A673 (cell line): ENCODE measurements around the gene CMTM6. TPM values are rescaled to one million over a fixed set of nuclear protein-coding genes. Genes with fewer than 3 reads are reported as not detected.

Source experiments
- BruUV-seq: library from RNA; stranded (reverse); fragments of 400-500 nt; replicated peaks from 2 replicates; lab custom pipeline; 2021; lab: Mats Ljungman, UMichigan
- CTCF ChIA-PET: fragments of 300-600 bp; sonication (Branson Sonifier 250); formaldehyde crosslinking; loops from one replicate; lab custom pipeline; 2022; ENCODE audit warnings: antibody characterized with exemption; lab: Charles Lee
- POLR2A ChIA-PET: fragments of 300-600 bp; sonication (Branson Sonifier 250); formaldehyde crosslinking; loops from one replicate; lab custom pipeline; 2022; ENCODE audit warnings: antibody characterized with exemption; ENCODE audit not compliant: low non-redundant PET; lab: Charles Lee
- DNase-seq: peaks from one replicate; pipeline ENCODE4 v3.0.0-alpha.2; 2015; ENCODE audit warnings: low spot score
- H3K27ac ChIP-seq: fragments of 200-600 bp; sonication (generic); 2 replicates; pipeline ENCODE4 v1.5.1; 2016; ENCODE audit warnings: mixed run types, low read depth, mild to moderate bottlenecking, mixed read lengths, antibody characterized with exemption, low read length; ENCODE audit not compliant: poor library complexity, severe bottlenecking
- H3K27me3 ChIP-seq: fragments of 200-600 bp; sonication (generic); replicated peaks from 2 replicates; pipeline ENCODE4 v1.6.1; 2017; ENCODE audit warnings: mixed run types, low read depth, mild to moderate bottlenecking, mixed read lengths, antibody characterized with exemption, low read length; ENCODE audit not compliant: insufficient read depth, poor library complexity
- H3K36me3 ChIP-seq: fragments of 200-600 bp; sonication (generic); 2 replicates; pipeline ENCODE4 v1.6.1; 2016; ENCODE audit warnings: mixed run types, mild to moderate bottlenecking, mixed read lengths, antibody characterized with exemption, low read length; ENCODE audit not compliant: insufficient read depth, poor library complexity, severe bottlenecking
- H3K4me1 ChIP-seq: fragments of 200-600 bp; sonication (generic); 2 replicates; pipeline ENCODE4 v1.6.1; 2017; ENCODE audit warnings: mixed run types, mild to moderate bottlenecking, mixed read lengths, antibody characterized with exemption, low read length; ENCODE audit not compliant: insufficient read depth, poor library complexity, severe bottlenecking
- H3K4me3 ChIP-seq: fragments of 200-600 bp; sonication (generic); 2 replicates; pipeline ENCODE4 v1.5.1; 2016; ENCODE audit warnings: low read depth, mixed run types, mild to moderate bottlenecking, mixed read lengths, low read length; ENCODE audit not compliant: poor library complexity, severe bottlenecking
- H3K9me3 ChIP-seq: fragments of 200-600 bp; sonication (generic); 2 replicates; pipeline ENCODE4 v1.6.1; 2016; ENCODE audit warnings: mixed run types, low read depth, mild to moderate bottlenecking, mixed read lengths, antibody characterized with exemption, low read length; ENCODE audit not compliant: poor library complexity, severe bottlenecking
- EZH2 ChIP-seq: fragments of 200-600 bp; sonication (generic); IDR thresholded peaks from 2 replicates; pipeline ENCODE4 v1.6.1; 2017; ENCODE audit warnings: borderline replicate concordance, low read depth, mild to moderate bottlenecking, mixed read lengths, antibody characterized with exemption, low read length; ENCODE audit not compliant: poor library complexity, severe bottlenecking
- intact Hi-C: fragments of 100-400 bp; cut with micrococcal nuclease; formaldehyde crosslinking; loops from one replicate; pipeline ENCODE4 v1.10.0; 2022; ENCODE audit not compliant: unreplicated experiment
- total RNA-seq: library from RNA; stranded (reverse); gene quantifications from 2 replicates; pipeline ENCODE4 v1.2.3, GENCODE V29; 2021
- TF ChIP-seq, protein P1 (sequence below): fragments of 300-800, 200-600 bp; sonication (generic); conservative IDR thresholded peaks from 2 replicates; pipeline ENCODE4 v1.5.1; 2017; ENCODE audit warnings: low read depth, mild to moderate bottlenecking, antibody characterized with exemption, low read length, moderate library complexity, mixed read lengths

Gene CMTM6
- total RNA-seq, 1 experiment from 2014 or later = 32.3 TPM

GRCh38 chr3:32500880-32501782, 1.5 kb downstream of the CMTM6 start:
- peak overlapping the region; percentile 76 for H3K4me3 ChIP-seq
- CTCF ChIA-PET = no interaction called here
- H3K9me3 ChIP-seq = no peaks in the 10 kb centered on the region
- H3K27me3 ChIP-seq = no peaks in the 10 kb centered on the region
- H3K36me3 ChIP-seq = no peaks in the 10 kb centered on the region
- TSS peak; percentile 63 for BruUV-seq
- no peak overlapping the region for H3K27ac ChIP-seq
- intact Hi-C loops = loop anchor here (5.0 kb wide), 1 partner anchor 166 kb away; no protein-coding TSS in a partner anchor
- POLR2A ChIA-PET = no interaction called here
- H3K4me1 ChIP-seq = peaks cover 10% of the 10 kb centered on the region
- TF ChIP-seq EZH2 = no peak
- TF ChIP-seq, protein P1, sequence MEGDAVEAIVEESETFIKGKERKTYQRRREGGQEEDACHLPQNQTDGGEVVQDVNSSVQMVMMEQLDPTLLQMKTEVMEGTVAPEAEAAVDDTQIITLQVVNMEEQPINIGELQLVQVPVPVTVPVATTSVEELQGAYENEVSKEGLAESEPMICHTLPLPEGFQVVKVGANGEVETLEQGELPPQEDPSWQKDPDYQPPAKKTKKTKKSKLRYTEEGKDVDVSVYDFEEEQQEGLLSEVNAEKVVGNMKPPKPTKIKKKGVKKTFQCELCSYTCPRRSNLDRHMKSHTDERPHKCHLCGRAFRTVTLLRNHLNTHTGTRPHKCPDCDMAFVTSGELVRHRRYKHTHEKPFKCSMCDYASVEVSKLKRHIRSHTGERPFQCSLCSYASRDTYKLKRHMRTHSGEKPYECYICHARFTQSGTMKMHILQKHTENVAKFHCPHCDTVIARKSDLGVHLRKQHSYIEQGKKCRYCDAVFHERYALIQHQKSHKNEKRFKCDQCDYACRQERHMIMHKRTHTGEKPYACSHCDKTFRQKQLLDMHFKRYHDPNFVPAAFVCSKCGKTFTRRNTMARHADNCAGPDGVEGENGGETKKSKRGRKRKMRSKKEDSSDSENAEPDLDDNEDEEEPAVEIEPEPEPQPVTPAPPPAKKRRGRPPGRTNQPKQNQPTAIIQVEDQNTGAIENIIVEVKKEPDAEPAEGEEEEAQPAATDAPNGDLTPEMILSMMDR = no peak
- no peak for DNase-seq

- POLR2A ChIA-PET = no interaction called here
Measured at GRCh38 chr3:32500231-32500630, 2.4 kb downstream of the CMTM6 start.

DNA sequence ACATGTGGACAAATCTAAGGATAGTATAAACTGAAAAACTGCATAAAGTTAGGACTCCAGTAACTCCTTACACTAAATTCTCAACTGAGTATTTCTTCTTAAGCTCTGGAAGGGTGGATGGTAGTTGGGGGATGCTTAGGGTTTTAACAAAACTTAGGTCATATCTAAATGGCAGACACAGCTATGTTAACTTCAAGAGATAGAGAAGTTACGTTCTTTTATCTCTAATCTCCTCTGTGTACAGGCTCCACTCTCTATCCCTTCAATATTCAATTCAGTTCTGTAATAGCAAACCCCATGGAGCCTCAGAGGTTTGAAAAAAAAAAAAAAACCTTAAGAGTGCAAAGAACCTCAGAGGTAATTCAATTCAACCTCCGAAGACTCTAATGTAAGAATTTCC, 3.1 kb downstream of the CMTM6 start:
- Histone ChIP-seq H3K27ac (no peak overlapping the region), H3K36me3 (no peaks in the 10 kb centered on the region), H3K27me3 (no peaks in the 10 kb centered on the region), H3K4me3 (no peak overlapping the region), H3K4me1 (peaks cover 10% of the 10 kb centered on the region), H3K9me3 (no peaks in the 10 kb centered on the region)
- BruUV-seq = no TSS peak
- ChIA-PET CTCF (interaction anchor here (1.0 kb wide), 1 partner anchor 10 kb away, joined by 5 read pairs; no protein-coding TSS in a partner anchor), POLR2A (no interaction called here)
- intact Hi-C loops = no loop called here
- no peak for DNase-seq
- no peak for TF ChIP-seq EZH2
- TF ChIP-seq, protein P1 = no peak

More at GRCh38 chr3:32500231-32500630, 2.4 kb downstream of the CMTM6 start:
- Histone ChIP-seq H3K27me3 (no peaks in the 10 kb centered on the region), H3K27ac (no peak overlapping the region), H3K9me3 (no peaks in the 10 kb centered on the region), H3K4me1 (peaks cover 10% of the 10 kb centered on the region), H3K4me3 (no peak overlapping the region), H3K36me3 (no peaks in the 10 kb centered on the region)
- TF ChIP-seq, protein P1 = no peak
- TF ChIP-seq EZH2 = no peak
- intact Hi-C loops = loop anchor here (5.0 kb wide), 1 partner anchor 167 kb away; no protein-coding TSS in a partner anchor
- BruUV-seq = no TSS peak
- no peak for DNase-seq
- CTCF ChIA-PET = interaction anchor here (1.0 kb wide), 1 partner anchor 9 kb away, joined by 5 read pairs; no protein-coding TSS in a partner anchor
